ENCODE results near the gene CRYBA4.

DNA sequence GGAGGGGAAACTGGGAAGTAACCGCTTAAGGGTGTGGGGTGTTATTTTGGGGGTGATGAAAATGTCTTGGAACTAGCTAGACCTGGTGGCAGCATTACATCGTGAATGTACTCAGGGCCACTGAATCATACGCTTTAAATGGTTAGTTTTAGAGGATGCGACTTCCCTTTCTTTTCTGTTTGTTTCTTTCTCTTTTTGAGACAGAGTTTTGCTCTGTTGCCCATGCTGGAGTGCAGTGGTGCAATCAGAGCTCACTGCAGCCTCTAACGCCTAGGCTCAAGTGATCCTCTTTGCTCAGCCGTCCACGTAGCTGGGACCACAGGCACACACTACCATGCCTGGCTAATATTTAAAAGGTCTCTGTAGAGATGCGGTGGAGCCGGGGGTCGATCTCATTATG lies 30.1 kb downstream of the CRYBA4 start:
- TF ChIP-seq CTCF (optimal IDR thresholded peaks at IDR 0.05 in 1 of 3, IDR thresholded peaks at IDR 0.05 in 1 of 3, conservative IDR thresholded peaks at IDR 0.05 in 1 of 3; ENCODE audit: extremely low read depth in 1 of 3, insufficient read depth in 2 of 3, low read length in 3 of 3) (no peak), EZH2 (IDR thresholded peaks at IDR 0.05; ENCODE audit: low read length) (no peak)
